Measurements from ENCODE around the gene VSX2.
A peak's percentile ranks its signal among the peaks of the same experiment; 100 is the strongest.

VSX2 gene

DNA sequence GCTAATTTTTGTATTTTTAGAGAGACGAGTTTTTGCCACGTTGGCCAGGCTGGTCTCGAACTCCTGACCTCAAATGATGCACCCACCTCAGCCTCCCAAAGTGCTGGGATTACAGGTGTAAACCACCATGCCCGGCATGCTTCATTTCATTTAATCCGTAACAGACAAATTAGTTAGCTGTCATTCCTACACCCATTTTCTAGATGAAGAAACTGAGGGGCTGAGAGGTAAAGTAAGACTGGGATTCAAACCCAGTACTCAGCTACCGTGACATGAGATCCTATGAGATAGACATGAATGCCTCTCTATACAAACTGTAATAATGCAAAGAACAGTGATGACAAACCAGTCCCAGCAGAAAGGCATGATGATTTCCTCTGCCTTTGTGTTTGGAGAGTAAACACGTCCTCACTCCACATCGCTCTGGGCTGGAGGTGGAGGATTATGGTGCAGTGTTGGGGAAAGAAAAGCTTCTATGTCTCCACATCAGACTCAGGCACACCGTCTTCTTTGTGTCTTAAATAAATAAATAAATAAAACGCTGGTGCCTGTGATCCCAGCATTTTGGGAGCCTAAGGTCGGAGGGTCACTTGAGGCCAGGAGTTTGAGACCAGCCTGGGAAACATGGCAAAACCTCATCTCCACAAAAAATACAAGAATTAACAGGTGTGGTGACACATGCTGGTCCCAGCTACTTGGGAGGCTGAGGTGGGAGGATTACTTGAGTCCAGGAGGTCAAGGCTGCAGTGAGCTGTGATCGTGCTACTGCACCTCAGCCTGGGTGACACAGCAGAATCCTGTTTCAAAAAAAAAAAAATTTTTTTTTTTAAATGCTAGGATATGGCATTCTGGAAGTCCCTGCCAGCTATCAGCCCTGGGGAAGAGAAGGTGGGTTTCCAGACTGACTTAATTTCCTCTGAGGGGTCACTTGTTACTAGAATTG, 10.5 kb downstream of the VSX2 start:
- Histone ChIP-seq H3K9ac (no peak overlapping the region), H3K4me1 (peaks cover 0 to 5% (median 0%) of the 10 kb centered on the region in 10 experiments; a peak in 2 of 20 replicates), H3K4me2 (no peak overlapping the region), H3K4me3 (no peak overlapping the region), H4K20me1 (peaks cover 0 to 4% (median 0%) of the 10 kb centered on the region in 11 experiments; a peak in 1 of 22 replicates), H3K9me3 (replicated peaks in 1 of 11) (no peaks in the 10 kb centered on the region), H3K36me3 (no peaks in the 10 kb centered on the region), H3K27me3 (peaks cover 6 to 15% (median 11%) of the 10 kb centered on the region in 11 experiments; a peak in 16 of 22 replicates), H3K27ac (no peak overlapping the region)
- TF ChIP-seq Cebpa-rat (IDR thresholded peaks at IDR 0.05): no peak

- no peak for TF ChIP-seq Cebpa-rat (IDR thresholded peaks at IDR 0.05)
- Histone ChIP-seq H3K36me3 (no peaks in the 10 kb centered on the region), H3K4me1 (peaks cover 5 to 26% (median 18%) of the 10 kb centered on the region in 10 experiments; a peak in 18 of 20 replicates), H3K9ac (no peak overlapping the region), H3K27ac (no peak overlapping the region), H3K4me2 (peak overlapping the region in 7 of 11 experiments; percentile 20 to 39 (median 26); a peak in 11 of 22 replicates), H3K9me3 (replicated peaks in 1 of 11) (no peaks in the 10 kb centered on the region), H4K20me1 (peaks cover 0 to 19% (median 0%) of the 10 kb centered on the region in 11 experiments; a peak in 5 of 22 replicates), H3K27me3 (peaks cover 25 to 35% (median 27%) of the 10 kb centered on the region in 11 experiments), H3K4me3 (no peak overlapping the region)
Observed at GRCh38 chr14:74255281-74255680, 16.0 kb downstream of the VSX2 start.

GRCh38 chr14:74257078-74257940, 18.1 kb downstream of the VSX2 start:
- H3K4me2 ChIP-seq: peak overlapping the region; percentile 90 to 96 (median 93)
- peaks cover 0 to 23% (median 0%) of the 10 kb centered on the region in 11 experiments; a peak in 6 of 22 replicates for H4K20me1 ChIP-seq
- H3K27me3 ChIP-seq: peaks cover 25 to 40% (median 31%) of the 10 kb centered on the region in 11 experiments
- H3K27ac ChIP-seq: no peak overlapping the region
- H3K9me3 ChIP-seq (replicated peaks in 1 of 11): no peaks in the 10 kb centered on the region
- peak overlapping the region; percentile 56 to 73 (median 62) for H3K4me3 ChIP-seq
- peak overlapping the region; percentile 21 to 68 (median 62); a peak in 16 of 22 replicates for H3K9ac ChIP-seq
- peaks cover 5 to 22% (median 18%) of the 10 kb centered on the region in 10 experiments; a peak in 18 of 20 replicates for H3K4me1 ChIP-seq
- TF ChIP-seq Cebpa-rat (IDR thresholded peaks at IDR 0.05): no peak
- H3K36me3 ChIP-seq: no peaks in the 10 kb centered on the region

DNA sequence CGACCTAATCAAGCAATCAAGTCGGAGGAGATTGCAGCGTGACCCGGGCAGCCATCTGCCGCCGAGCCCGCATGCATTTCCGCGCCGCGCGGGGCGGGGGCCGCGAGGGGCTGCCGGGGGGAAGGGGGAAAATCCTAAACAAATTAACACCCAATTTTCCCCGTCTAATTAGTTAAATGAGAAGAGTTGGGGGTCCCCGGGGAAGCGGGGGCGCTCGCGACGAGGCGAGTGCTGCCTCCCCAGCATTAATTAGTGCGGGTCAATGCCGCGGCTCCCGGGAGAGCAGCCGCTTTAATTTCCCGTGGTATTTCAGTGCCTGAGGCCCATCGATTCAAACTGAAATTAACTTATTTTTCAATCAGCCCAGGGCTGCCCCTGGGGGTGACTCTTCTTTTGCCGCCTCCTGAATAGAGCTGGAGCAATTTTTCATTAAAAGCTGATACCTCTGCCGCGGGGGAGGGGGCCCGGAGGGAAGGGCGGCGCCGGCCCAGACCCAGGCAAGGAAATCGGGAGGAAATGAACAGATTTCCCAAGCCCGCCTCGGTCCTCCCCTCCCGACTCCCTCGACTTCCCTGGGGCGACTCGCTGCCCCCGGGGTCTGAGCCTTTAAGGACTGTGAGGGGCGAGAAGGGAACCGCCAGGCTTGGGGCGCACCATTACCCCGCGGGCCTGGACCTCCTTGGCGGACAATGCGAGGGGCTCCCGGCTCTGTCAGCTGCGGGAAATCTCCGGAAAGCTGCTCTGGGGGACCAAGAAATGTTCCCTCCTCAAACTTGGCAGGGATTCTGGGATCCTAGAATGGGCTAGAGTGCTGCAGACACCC, 18.9 kb downstream of the VSX2 start:
- Histone ChIP-seq H3K4me1 (peaks cover 5 to 22% (median 18%) of the 10 kb centered on the region in 10 experiments; a peak in 18 of 20 replicates), H3K27me3 (peaks cover 25 to 40% (median 31%) of the 10 kb centered on the region in 11 experiments), H3K4me2 (peak overlapping the region; percentile 90 to 96 (median 93)), H3K9ac (peak overlapping the region; percentile 21 to 68 (median 62); a peak in 17 of 22 replicates), H3K27ac (no peak overlapping the region), H3K36me3 (no peaks in the 10 kb centered on the region), H3K9me3 (replicated peaks in 1 of 11) (no peaks in the 10 kb centered on the region), H4K20me1 (peaks cover 0 to 23% (median 0%) of the 10 kb centered on the region in 11 experiments; a peak in 6 of 22 replicates), H3K4me3 (peak overlapping the region; percentile 56 to 73 (median 62))
- no peak for TF ChIP-seq Cebpa-rat (IDR thresholded peaks at IDR 0.05)

- TF ChIP-seq Cebpa-rat (IDR thresholded peaks at IDR 0.05): no peak
- Histone ChIP-seq H3K27me3 (peaks cover 25 to 40% (median 31%) of the 10 kb centered on the region in 11 experiments), H3K36me3 (no peaks in the 10 kb centered on the region), H3K4me3 (no peak overlapping the region; a peak in 2 of 20 replicates), H3K4me1 (peaks cover 5 to 22% (median 18%) of the 10 kb centered on the region in 10 experiments; a peak in 18 of 20 replicates), H3K9me3 (replicated peaks in 1 of 11) (no peaks in the 10 kb centered on the region), H3K27ac (no peak overlapping the region), H3K4me2 (peak overlapping the region in 7 of 11 experiments; percentile 90 to 96 (median 93); a peak in 12 of 22 replicates), H4K20me1 (peaks cover 0 to 23% (median 0%) of the 10 kb centered on the region in 11 experiments; a peak in 6 of 22 replicates), H3K9ac (no peak overlapping the region)
Observed at GRCh38 chr14:74258764-74259035, 19.5 kb downstream of the VSX2 start.

- Histone ChIP-seq H3K36me3 (no peaks in the 10 kb centered on the region), H3K4me3 (no peak overlapping the region), H3K27me3 (peaks cover 25 to 40% (median 31%) of the 10 kb centered on the region in 11 experiments), H4K20me1 (peaks cover 0 to 23% (median 0%) of the 10 kb centered on the region in 11 experiments; a peak in 6 of 22 replicates), H3K4me1 (peaks cover 5 to 22% (median 18%) of the 10 kb centered on the region in 10 experiments; a peak in 18 of 20 replicates), H3K9me3 (replicated peaks in 1 of 11) (no peaks in the 10 kb centered on the region), H3K9ac (no peak overlapping the region), H3K27ac (no peak overlapping the region), H3K4me2 (no peak overlapping the region)
- no peak for TF ChIP-seq Cebpa-rat (IDR thresholded peaks at IDR 0.05)
Observed at GRCh38 chr14:74259513-74259912, 20.3 kb downstream of the VSX2 start.

- peaks cover 5 to 17% (median 13%) of the 10 kb centered on the region in 10 experiments; a peak in 18 of 20 replicates for H3K4me1 ChIP-seq
- H4K20me1 ChIP-seq: peaks cover 0 to 23% (median 0%) of the 10 kb centered on the region in 11 experiments; a peak in 6 of 22 replicates
- H3K9ac ChIP-seq: no peak overlapping the region
- no peak overlapping the region for H3K27ac ChIP-seq
- peaks cover 25 to 40% (median 31%) of the 10 kb centered on the region in 11 experiments for H3K27me3 ChIP-seq
- H3K36me3 ChIP-seq: no peaks in the 10 kb centered on the region
- no peaks in the 10 kb centered on the region for H3K9me3 ChIP-seq (replicated peaks in 1 of 11)
- no peak overlapping the region for H3K4me3 ChIP-seq
- H3K4me2 ChIP-seq: no peak overlapping the region
- TF ChIP-seq Cebpa-rat (IDR thresholded peaks at IDR 0.05): no peak
Observed at GRCh38 chr14:74260525-74261233, 21.4 kb downstream of the VSX2 start.
